Skeletal muscle satellite cell (primary cell): ENCODE results near the gene MAP7.
"Not testable (repeated sequence)": the region's sequence is repeated elsewhere in the genome, so short reads cannot be mapped to it uniquely, and the experiment has no call there.

Experiments used
- H3K27me3 ChIP-seq: 2 replicates; pipeline ENCODE4 v1.7.0; 2013; ENCODE audit warnings: low read length; ENCODE audit not compliant: control insufficient read depth, insufficient read depth
- H3K36me3 ChIP-seq: 2 replicates; pipeline ENCODE4 v1.7.0; 2013; ENCODE audit warnings: mild to moderate bottlenecking, control low read depth, low read length; ENCODE audit not compliant: insufficient read depth
- H3K4me1 ChIP-seq: 2 replicates; pipeline ENCODE4 v1.7.0; 2013; ENCODE audit warnings: low read length; ENCODE audit not compliant: control insufficient read depth, insufficient read depth
- H3K4me2 ChIP-seq: 2 replicates; pipeline ENCODE4 v1.7.0; 2013; ENCODE audit warnings: mild to moderate bottlenecking, low read length
- H3K4me3 ChIP-seq: 2 replicates; pipeline ENCODE4 v1.7.0; 2013; ENCODE audit warnings: low read length
- H3K9ac ChIP-seq: 2 replicates; pipeline ENCODE4 v1.7.0; 2013; ENCODE audit warnings: mild to moderate bottlenecking, low read depth, low read length, moderate library complexity
- H3K9me3 ChIP-seq: replicated peaks from 2 replicates; pipeline ENCODE4 v1.7.0; 2013; ENCODE audit warnings: mild to moderate bottlenecking, control low read depth, low read length

MAP7 gene

GRCh38 chr6:136584290-136584689 is 34.1 kb upstream of the MAP7 start:
- H3K4me3 ChIP-seq, H3K27me3 ChIP-seq, H3K9me3 ChIP-seq, H3K9ac ChIP-seq, H3K4me2 ChIP-seq: not testable (repeated sequence)
- Histone ChIP-seq H3K4me1 (peaks cover 32% of the 10 kb centered on the region), H3K36me3 (peaks cover 48% of the 10 kb centered on the region)

DNA sequence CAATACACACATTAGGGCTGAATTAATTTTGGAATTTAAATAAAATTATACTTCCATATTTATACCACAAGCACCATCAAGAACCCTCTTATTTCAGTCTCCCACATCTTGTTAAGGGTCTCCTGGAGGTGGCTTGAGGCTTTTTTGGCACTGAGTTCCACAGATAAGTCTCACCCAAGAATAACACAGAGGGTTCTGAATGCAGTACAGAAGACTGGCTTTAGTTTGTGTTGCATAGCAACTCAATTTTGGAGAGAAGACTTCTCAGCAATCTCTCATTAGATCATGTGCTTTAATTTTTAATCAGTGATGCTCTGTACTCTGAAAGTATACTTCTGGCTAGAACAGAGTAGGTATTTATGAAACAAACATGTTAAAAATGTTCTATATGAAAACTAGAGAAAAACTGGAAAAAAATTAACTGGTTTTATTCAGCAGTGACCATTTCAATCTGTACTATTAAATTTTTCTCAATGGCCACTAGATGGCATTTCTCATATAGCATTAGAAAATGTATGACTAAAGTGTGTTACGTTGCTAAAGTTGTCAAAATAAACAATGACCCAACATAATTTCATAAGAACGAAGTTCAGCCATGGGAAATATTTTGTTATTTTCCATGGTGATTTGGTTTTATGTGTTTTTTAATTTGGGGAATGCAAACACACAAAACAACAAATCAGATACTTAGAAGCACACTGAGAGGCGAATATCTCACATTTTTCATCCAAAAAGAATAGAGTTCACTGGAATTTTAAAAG is 32.7 kb upstream of the MAP7 start:
- no peak overlapping the region for H3K4me2 ChIP-seq
- peaks cover 32% of the 10 kb centered on the region for H3K4me1 ChIP-seq
- peak overlapping the region; percentile 81 for H3K9ac ChIP-seq
- H3K27me3 ChIP-seq, result no peaks in the 10 kb centered on the region
- H3K4me3 ChIP-seq, result no peak overlapping the region
- H3K36me3 ChIP-seq, result peaks cover 46% of the 10 kb centered on the region
- H3K9me3 ChIP-seq, result no peaks in the 10 kb centered on the region

DNA sequence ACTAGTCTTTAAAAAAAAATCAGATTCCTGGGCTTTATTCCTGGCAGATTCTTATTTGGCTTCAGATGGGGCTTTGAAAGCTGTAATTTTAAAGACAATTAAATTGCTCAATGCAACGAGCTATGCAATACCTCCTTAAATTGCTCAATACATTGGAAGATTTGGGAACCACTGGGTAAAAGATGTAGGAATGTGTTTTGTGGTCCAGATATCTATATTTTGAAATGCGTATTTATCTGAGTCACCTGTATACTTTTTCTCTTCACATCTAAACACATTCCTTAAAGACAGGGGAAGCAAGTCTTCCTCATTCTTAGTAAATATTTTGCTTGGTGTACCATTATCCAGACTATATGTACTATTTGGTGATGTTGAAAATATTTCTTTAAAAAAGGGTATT is 29.6 kb upstream of the MAP7 start:
- Histone ChIP-seq H3K4me3 (no peak overlapping the region), H3K36me3 (peaks cover 56% of the 10 kb centered on the region), H3K4me1 (peaks cover 9% of the 10 kb centered on the region), H3K4me2 (no peak overlapping the region), H3K9me3 (no peaks in the 10 kb centered on the region), H3K9ac (no peak overlapping the region), H3K27me3 (no peaks in the 10 kb centered on the region)

GRCh38 chr6:136576821-136577220 is 26.6 kb upstream of the MAP7 start:
- no peak overlapping the region for H3K4me2 ChIP-seq
- peaks cover 54% of the 10 kb centered on the region for H3K36me3 ChIP-seq
- no peaks in the 10 kb centered on the region for H3K4me1 ChIP-seq

DNA sequence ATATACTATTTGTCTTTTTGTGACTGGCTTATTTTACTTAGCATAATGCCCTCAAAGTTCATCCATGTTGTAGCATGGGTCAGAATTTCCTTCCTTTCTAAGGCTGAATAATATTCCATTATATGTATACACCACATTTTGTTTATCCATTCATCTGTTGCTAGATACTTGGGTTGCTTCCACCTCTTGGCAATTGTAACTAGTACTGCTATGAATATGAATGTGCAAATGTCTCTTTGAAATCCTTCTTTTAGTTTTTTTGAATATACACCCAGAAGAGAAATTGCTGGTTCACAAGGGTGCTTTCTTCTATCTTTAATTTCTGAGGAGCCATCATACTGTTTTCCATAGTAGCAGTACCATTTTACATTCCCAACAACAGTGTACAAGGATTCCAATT is 21.3 kb upstream of the MAP7 start:
- Histone ChIP-seq H3K36me3 (peaks cover 41% of the 10 kb centered on the region), H3K4me1 (no peaks in the 10 kb centered on the region), H3K4me2 (no peak overlapping the region), H3K27me3 (no peaks in the 10 kb centered on the region), H3K4me3 (no peak overlapping the region), H3K9me3 (no peaks in the 10 kb centered on the region), H3K9ac (no peak overlapping the region)

More at GRCh38 chr6:136576821-136577220, 26.6 kb upstream of the MAP7 start:
- no peaks in the 10 kb centered on the region for H3K27me3 ChIP-seq
- H3K9me3 ChIP-seq, result no peaks in the 10 kb centered on the region
- H3K9ac ChIP-seq, result no peak overlapping the region
- no peak overlapping the region for H3K4me3 ChIP-seq

GRCh38 chr6:136571065-136571464 is 20.8 kb upstream of the MAP7 start:
- H3K4me2 ChIP-seq, result no peak overlapping the region
- H3K4me3 ChIP-seq, result no peak overlapping the region

GRCh38 chr6:136568129-136568528 is 17.9 kb upstream of the MAP7 start:
- no peak overlapping the region for H3K9ac ChIP-seq
- H3K4me3 ChIP-seq, result no peak overlapping the region
- H3K36me3 ChIP-seq, result peaks cover 33% of the 10 kb centered on the region
- peaks cover 12% of the 10 kb centered on the region for H3K4me1 ChIP-seq
- no peaks in the 10 kb centered on the region for H3K9me3 ChIP-seq
- no peaks in the 10 kb centered on the region for H3K27me3 ChIP-seq
- no peak overlapping the region for H3K4me2 ChIP-seq

More at GRCh38 chr6:136571065-136571464, 20.8 kb upstream of the MAP7 start:
- no peaks in the 10 kb centered on the region for H3K9me3 ChIP-seq
- no peak overlapping the region for H3K9ac ChIP-seq
- no peaks in the 10 kb centered on the region for H3K27me3 ChIP-seq
- no peaks in the 10 kb centered on the region for H3K4me1 ChIP-seq
- peaks cover 43% of the 10 kb centered on the region for H3K36me3 ChIP-seq

- Histone ChIP-seq H3K4me3 (no peak overlapping the region), H3K4me2 (no peak overlapping the region), H3K9ac (no peak overlapping the region), H3K9me3 (no peaks in the 10 kb centered on the region), H3K4me1 (peaks cover 16% of the 10 kb centered on the region), H3K36me3 (peaks cover 29% of the 10 kb centered on the region), H3K27me3 (no peaks in the 10 kb centered on the region)
Observed at GRCh38 chr6:136567688-136568087, 17.5 kb upstream of the MAP7 start.

DNA sequence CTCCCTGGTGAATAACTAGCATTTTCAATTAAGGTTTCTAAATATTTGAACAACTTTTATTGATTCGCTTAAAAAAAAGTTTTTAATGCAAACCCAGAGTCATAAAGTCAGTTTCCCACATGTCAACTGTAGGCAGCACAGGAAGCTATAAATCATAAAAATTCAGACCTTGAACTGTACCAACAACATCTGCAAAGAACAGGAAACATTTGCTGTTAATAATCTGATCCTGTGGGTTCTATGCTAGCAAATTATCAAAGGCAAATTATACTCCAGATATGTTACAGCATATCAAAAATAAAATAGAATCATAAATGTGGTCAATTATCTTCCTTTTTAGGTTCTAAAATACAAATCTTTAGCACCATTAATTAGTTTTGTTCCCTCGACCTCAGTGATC is 16.6 kb upstream of the MAP7 start:
- no peak overlapping the region for H3K9ac ChIP-seq
- no peaks in the 10 kb centered on the region for H3K9me3 ChIP-seq
- no peak overlapping the region for H3K4me2 ChIP-seq
- H3K4me3 ChIP-seq, result no peak overlapping the region
- H3K27me3 ChIP-seq, result no peaks in the 10 kb centered on the region
- peaks cover 32% of the 10 kb centered on the region for H3K36me3 ChIP-seq
- peaks cover 16% of the 10 kb centered on the region for H3K4me1 ChIP-seq

GRCh38 chr6:136566007-136566487 is 15.8 kb upstream of the MAP7 start:
- H3K4me2 ChIP-seq, result no peak overlapping the region
- H3K4me1 ChIP-seq, result peaks cover 16% of the 10 kb centered on the region
- H3K4me3 ChIP-seq, result no peak overlapping the region
- no peaks in the 10 kb centered on the region for H3K9me3 ChIP-seq
- H3K36me3 ChIP-seq, result peaks cover 33% of the 10 kb centered on the region
- no peaks in the 10 kb centered on the region for H3K27me3 ChIP-seq
- no peak overlapping the region for H3K9ac ChIP-seq

DNA sequence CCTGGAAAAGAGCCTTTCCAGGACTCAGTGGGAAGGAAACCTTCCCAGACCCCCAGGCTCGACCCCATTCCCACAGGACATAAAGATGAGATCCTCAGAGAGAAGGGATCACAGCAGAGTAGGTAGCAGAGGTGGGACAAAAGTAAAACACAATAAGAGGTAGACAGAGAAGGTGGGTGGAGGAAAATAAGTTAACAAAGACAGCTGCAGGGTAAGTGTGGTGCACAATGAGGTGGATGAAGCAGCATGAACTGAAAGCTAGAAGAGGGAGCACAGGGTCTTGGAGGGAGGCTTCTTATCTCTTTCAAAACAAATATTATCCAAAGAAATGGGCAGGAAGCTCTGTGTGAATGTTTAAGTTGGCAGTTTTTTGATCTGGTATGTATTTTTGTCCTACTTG is 14.0 kb upstream of the MAP7 start:
- Histone ChIP-seq H3K36me3 (peaks cover 34% of the 10 kb centered on the region), H3K9ac (no peak overlapping the region), H3K27me3 (no peaks in the 10 kb centered on the region), H3K4me3 (no peak overlapping the region), H3K4me1 (peaks cover 16% of the 10 kb centered on the region), H3K4me2 (no peak overlapping the region), H3K9me3 (no peaks in the 10 kb centered on the region)
